Panc1 (cell line): ENCODE measurements around the gene FBXL14. TPM values are rescaled to one million over a fixed set of nuclear protein-coding genes. Genes with fewer than 3 reads are reported as not detected.

Experiments
- ATAC-seq: fragments of 200-7000 bp; cut with Tn5 transposase; 2 replicates; pipeline ENCODE4 v1.9.1; 2020; ENCODE audit warnings: mild to moderate bottlenecking, moderate library complexity
- BruUV-seq: library from RNA; stranded (reverse); fragments of 400-500 nt; replicated peaks from 2 replicates; lab custom pipeline; 2021; lab: Mats Ljungman, UMichigan
- CTCF ChIA-PET: fragments of 300-600 bp; sonication (Branson Sonifier 250); formaldehyde crosslinking; loops from one replicate; lab custom pipeline; 2022; ENCODE audit warnings: antibody characterized with exemption; lab: Charles Lee
- POLR2A ChIA-PET: fragments of 300-600 bp; sonication (Branson Sonifier 250); formaldehyde crosslinking; loops from one replicate; lab custom pipeline; 2022; ENCODE audit warnings: antibody characterized with exemption; lab: Charles Lee
- DNase-seq: peaks from one replicate; pipeline ENCODE4 v3.0.0-alpha.2; 2010; ENCODE audit warnings: low read depth, low spot score
- H3K27ac ChIP-seq: 2 replicates; pipeline ENCODE4 v1.5.1; 2011; ENCODE audit warnings: mild to moderate bottlenecking, low read length, inconsistent platforms
- H3K27me3 ChIP-seq: fragments of 200-500 bp; sonication (Bioruptor generic); 2 replicates; pipeline ENCODE4 v1.6.0; 2014; ENCODE audit warnings: low read length, inconsistent platforms; ENCODE audit not compliant: control insufficient read depth, insufficient read depth
- H3K36me3 ChIP-seq: fragments of 200-500 bp; sonication (Bioruptor generic); 2 replicates; pipeline ENCODE4 v1.5.1; 2014; ENCODE audit warnings: inconsistent platforms, mild to moderate bottlenecking, low read length, moderate library complexity; ENCODE audit not compliant: control insufficient read depth, insufficient read depth
- H3K4me1 ChIP-seq: 2 replicates; pipeline ENCODE4 v1.5.1; 2011; ENCODE audit warnings: inconsistent platforms, mild to moderate bottlenecking, low read length, moderate library complexity; ENCODE audit not compliant: control insufficient read depth, insufficient read depth
- H3K4me3 ChIP-seq, 2 experiments: 2 replicates each; pipeline ENCODE4 v1.5.1; 2011 to 2012; ENCODE audit warnings: low read depth in 2 of 2, low read length in 2 of 2, mild to moderate bottlenecking in 2 of 2, inconsistent platforms in 1 of 2, moderate library complexity in 1 of 2
- H3K9me3 ChIP-seq: fragments of 200-500 bp; sonication (Bioruptor generic); 2 replicates; pipeline ENCODE4 v1.5.1; 2014; ENCODE audit warnings: low read depth, mild to moderate bottlenecking, inconsistent platforms, low read length, moderate library complexity; ENCODE audit not compliant: control insufficient read depth, insufficient read depth
- CTCF ChIP-seq: fragments of 450-650 bp; IDR thresholded peaks from 2 replicates; pipeline ENCODE4 v1.5.1; 2017; ENCODE audit warnings: mild to moderate bottlenecking
- POLR2AphosphoS5 ChIP-seq: IDR thresholded peaks from 2 replicates; pipeline ENCODE4 v1.6.1; 2012; ENCODE audit warnings: mild to moderate bottlenecking, low read depth, low read length, moderate library complexity
- REST ChIP-seq, 2 experiments: IDR thresholded peaks; 2 replicates each; pipeline ENCODE4 v1.6.1; 2011 to 2012; ENCODE audit warnings: low read depth in 2 of 2, control low read depth in 1 of 2, low read length in 1 of 2, mild to moderate bottlenecking in 1 of 2, moderate library complexity in 1 of 2; ENCODE audit not compliant: insufficient read depth in 1 of 2
- SIN3A ChIP-seq: IDR thresholded peaks from 2 replicates; pipeline ENCODE4 v1.6.1; 2012; ENCODE audit warnings: low read depth, mild to moderate bottlenecking, low read length, moderate library complexity, borderline replicate concordance; ENCODE audit not compliant: insufficient read depth
- TCF7L2 ChIP-seq: IDR thresholded peaks from 2 replicates; pipeline ENCODE4 v1.6.1; 2011; ENCODE audit warnings: mild to moderate bottlenecking, low read depth, low read length, inconsistent platforms
- in situ Hi-C: cut with HindIII; loops from 2 replicates; pipeline ENCODE4 v1.10.0; 2016; ENCODE audit warnings: low sequenced_read_pairs, low pct_unique_long_range_greater_than_20kb
- intact Hi-C: fragments of 100-400 bp; cut with micrococcal nuclease; formaldehyde crosslinking; loops from one replicate; pipeline ENCODE4 v1.10.0; 2022; ENCODE audit not compliant: unreplicated experiment
- total RNA-seq: library from RNA; stranded (reverse); gene quantifications from one replicate; pipeline ENCODE4 v1.2.1, GENCODE V29; 2021; ENCODE audit not compliant: unreplicated experiment

Gene FBXL14
- total RNA-seq, 1 experiment from 2014 or later = 15.1 TPM

GRCh38 chr12:1620092-1620491, 25.7 kb upstream of the FBXL14 start:
- in situ Hi-C loops = no loop called here
- POLR2A ChIA-PET = no interaction called here
- DNase-seq (no peak), ATAC-seq (no peak)
- TF ChIP-seq CTCF (no peak), POLR2AphosphoS5 (no peak), REST (IDR thresholded peaks at IDR 0.05; ENCODE audit: insufficient read depth in 1 of 2, low read depth in 2 of 2, low read length in 1 of 2) (no peak), TCF7L2 (no peak), SIN3A (no peak)
- BruUV-seq = no TSS peak
- intact Hi-C loops = no loop called here
- Histone ChIP-seq H3K27ac (no peak overlapping the region), H3K4me3 (no peak overlapping the region), H3K36me3 (no peaks in the 10 kb centered on the region), H3K4me1 (peaks cover 4% of the 10 kb centered on the region; the same call in 1 of the 2 replicates), H3K9me3 (no peaks in the 10 kb centered on the region), H3K27me3 (no peaks in the 10 kb centered on the region)
- CTCF ChIA-PET = no interaction called here

- no peak overlapping the region for H3K4me3 ChIP-seq
- in situ Hi-C loops (no loop called here), intact Hi-C loops (no loop called here)
- ChIA-PET POLR2A (no interaction called here), CTCF (no interaction called here)
- DNase-seq = no peak
- H3K9me3 ChIP-seq = no peaks in the 10 kb centered on the region
- no peaks in the 10 kb centered on the region for H3K36me3 ChIP-seq
- no TSS peak for BruUV-seq
- ATAC-seq = no peak
- peaks cover 4% of the 10 kb centered on the region; the same call in 1 of the 2 replicates for H3K4me1 ChIP-seq
- no peaks in the 10 kb centered on the region for H3K27me3 ChIP-seq
- no peak overlapping the region for H3K27ac ChIP-seq
- TF ChIP-seq POLR2AphosphoS5 = no peak
- no peak for TF ChIP-seq TCF7L2
- no peak for TF ChIP-seq REST (IDR thresholded peaks at IDR 0.05; ENCODE audit: insufficient read depth in 1 of 2, low read depth in 2 of 2, low read length in 1 of 2)
- TF ChIP-seq SIN3A = no peak
- no peak for TF ChIP-seq CTCF
These were observed 25.2 kb upstream of the FBXL14 start for GRCh38 chr12:1619587-1619986.
